H9 (cell line): ENCODE data around the gene CACNA1F. TPM values are rescaled to one million over a fixed set of nuclear protein-coding genes. Genes with fewer than 3 reads are reported as not detected.

Experiments used
- DNase-seq: peaks from one replicate; pipeline ENCODE4 v3.0.0-alpha.2; 2017
- H2AFZ ChIP-seq: one replicate; pipeline ENCODE4 v1.6.1; 2013; ENCODE audit warnings: mild to moderate bottlenecking, low read length, control low read depth, moderate library complexity
- H2AK5ac ChIP-seq: 2 replicates; pipeline ENCODE4 v1.6.1; 2013; ENCODE audit warnings: low read length, control low read depth, mixed read lengths; ENCODE audit not compliant: insufficient read length
- H2BK120ac ChIP-seq: one replicate; pipeline ENCODE4 v1.6.1; 2013; ENCODE audit warnings: low read depth, mild to moderate bottlenecking, low read length, control low read depth, inconsistent platforms; ENCODE audit not compliant: poor library complexity, severe bottlenecking
- H2BK12ac ChIP-seq: 2 replicates; pipeline ENCODE4 v1.6.1; 2013; ENCODE audit warnings: low read length, control low read depth, mixed read lengths, low read depth; ENCODE audit not compliant: insufficient read length
- H2BK15ac ChIP-seq: 2 replicates; pipeline ENCODE4 v1.6.1; 2013; ENCODE audit warnings: low read depth, low read length, control low read depth
- H2BK20ac ChIP-seq: one replicate; pipeline ENCODE4 v1.6.1; 2013; ENCODE audit warnings: low read depth, mild to moderate bottlenecking, low read length, control low read depth, inconsistent platforms; ENCODE audit not compliant: poor library complexity, severe bottlenecking
- H2BK5ac ChIP-seq: 2 replicates; pipeline ENCODE4 v1.6.1; 2013; ENCODE audit warnings: low read length, control low read depth, mixed read lengths; ENCODE audit not compliant: insufficient read length
- H3K14ac ChIP-seq: 2 replicates; pipeline ENCODE4 v1.6.1; 2013; ENCODE audit warnings: low read length, control low read depth; ENCODE audit not compliant: insufficient read depth
- H3K18ac ChIP-seq: 2 replicates; pipeline ENCODE4 v1.6.1; 2013; ENCODE audit warnings: low read depth, mild to moderate bottlenecking, mixed read lengths, low read length, control low read depth; ENCODE audit not compliant: insufficient read length
- H3K23ac ChIP-seq: 2 replicates; pipeline ENCODE4 v1.6.1; 2013; ENCODE audit warnings: low read length, control low read depth, mixed read lengths, low read depth; ENCODE audit not compliant: insufficient read length
- H3K23me2 ChIP-seq: 2 replicates; pipeline ENCODE4 v1.6.1; 2013; ENCODE audit warnings: low read depth, mild to moderate bottlenecking, mixed read lengths, low read length, control low read depth; ENCODE audit not compliant: insufficient read length, poor library complexity, severe bottlenecking
- H3K27ac ChIP-seq: 2 replicates; pipeline ENCODE4 v1.5.1; 2013; ENCODE audit warnings: low read length, control low read depth, mixed read lengths, low read depth; ENCODE audit not compliant: insufficient read length
- H3K27me3 ChIP-seq: 2 replicates; pipeline ENCODE4 v1.6.1; 2013; ENCODE audit warnings: low read length, control low read depth, inconsistent platforms; ENCODE audit not compliant: insufficient read depth
- H3K4ac ChIP-seq: 2 replicates; pipeline ENCODE4 v1.6.1; 2013; ENCODE audit warnings: low read depth, mild to moderate bottlenecking, control low read depth, inconsistent platforms, low read length, moderate library complexity
- H3K4me1 ChIP-seq: 2 replicates; pipeline ENCODE4 v1.6.1; 2013; ENCODE audit warnings: low read length, control low read depth, inconsistent platforms; ENCODE audit not compliant: insufficient read depth
- H3K4me2 ChIP-seq: 2 replicates; pipeline ENCODE4 v1.6.1; 2013; ENCODE audit warnings: low read length, control low read depth, mixed read lengths; ENCODE audit not compliant: insufficient read length, insufficient read depth
- H3K56ac ChIP-seq: 2 replicates; pipeline ENCODE4 v1.6.1; 2013; ENCODE audit warnings: low read depth, mild to moderate bottlenecking, mixed read lengths, low read length, control low read depth; ENCODE audit not compliant: insufficient read length
- H3K79me1 ChIP-seq: 2 replicates; pipeline ENCODE4 v1.6.1; 2013; ENCODE audit warnings: low read depth, mild to moderate bottlenecking, moderate library complexity, low read length, control low read depth, inconsistent platforms; ENCODE audit not compliant: insufficient read depth, poor library complexity, severe bottlenecking
- H3K79me2 ChIP-seq: 2 replicates; pipeline ENCODE4 v1.6.1; 2013; ENCODE audit warnings: low read length, control low read depth, inconsistent platforms; ENCODE audit not compliant: insufficient read depth
- H3K9ac ChIP-seq: 2 replicates; pipeline ENCODE4 v1.6.1; 2013; ENCODE audit warnings: low read length, control low read depth, mixed read lengths; ENCODE audit not compliant: insufficient read length; ENCODE audit errors: extremely low read depth
- H3K9me3 ChIP-seq: one replicate; pipeline ENCODE4 v1.6.1; 2013; ENCODE audit warnings: low read depth, low read length, inconsistent platforms; ENCODE audit not compliant: control insufficient read depth
- H3T11ph ChIP-seq: one replicate; pipeline ENCODE4 v1.6.1; 2013; ENCODE audit warnings: mild to moderate bottlenecking, low read length, control low read depth, inconsistent platforms
- H4K20me1 ChIP-seq: one replicate; pipeline ENCODE4 v1.6.1; 2013; ENCODE audit not compliant: control insufficient read depth, insufficient read length, insufficient read depth
- H4K5ac ChIP-seq: 2 replicates; pipeline ENCODE4 v1.6.1; 2013; ENCODE audit warnings: low read depth, mild to moderate bottlenecking, mixed read lengths, low read length, control low read depth; ENCODE audit not compliant: insufficient read length
- H4K8ac ChIP-seq: replicated peaks from 2 replicates; pipeline ENCODE4 v1.6.1; 2013; ENCODE audit warnings: low read length, control low read depth, mixed read lengths, low read depth; ENCODE audit not compliant: insufficient read length
- H4K91ac ChIP-seq: 2 replicates; pipeline ENCODE4 v1.6.1; 2013; ENCODE audit warnings: low read depth, mild to moderate bottlenecking, moderate library complexity, mixed read lengths, low read length, control low read depth; ENCODE audit not compliant: insufficient read length
- H3K27ac Mint-ChIP-seq, 3 experiments: 2 replicates in 2 of 3; 3 replicates in 1 of 3; pipeline ENCODE4 v1.8.0; 2020 to 2021; ENCODE audit warnings: mixed read lengths in 3 of 3, mild to moderate bottlenecking in 1 of 3, moderate library complexity in 1 of 3
- H3K27me3 Mint-ChIP-seq: 2 replicates; pipeline ENCODE4 v1.8.0; 2021; ENCODE audit warnings: low read depth, mild to moderate bottlenecking, moderate library complexity, mixed read lengths
- H3K36me3 Mint-ChIP-seq, 3 experiments: 2 replicates in 2 of 3; 3 replicates in 1 of 3; pipeline ENCODE4 v1.8.0; 2020 to 2021; ENCODE audit warnings: low read depth in 3 of 3, mixed read lengths in 3 of 3; ENCODE audit not compliant: insufficient read depth in 1 of 3
- H3K4me1 Mint-ChIP-seq, 2 experiments: 2 replicates each; pipeline ENCODE4 v1.8.0; 2020; ENCODE audit warnings: mixed read lengths in 2 of 2
- H3K4me3 Mint-ChIP-seq, 2 experiments: 2 replicates in 1 of 2; 3 replicates in 1 of 2; pipeline ENCODE4 v1.8.0; 2020 to 2021; ENCODE audit warnings: mild to moderate bottlenecking in 2 of 2, mixed read lengths in 2 of 2, moderate library complexity in 1 of 2
- H3K9me3 Mint-ChIP-seq, 2 experiments: 2 replicates in 1 of 2; 3 replicates in 1 of 2; pipeline ENCODE4 v1.8.0; 2020; ENCODE audit warnings: mild to moderate bottlenecking in 2 of 2, mixed read lengths in 2 of 2, moderate library complexity in 1 of 2
- total RNA-seq: library from RNA; stranded (reverse); gene quantifications from 2 replicates; pipeline ENCODE4 v1.2.1, GENCODE V29; 2021
- TF ChIP-seq, protein P1 (sequence below): fragments of 200-600 bp; sonication (generic); conservative IDR thresholded peaks from 3 replicates; pipeline ENCODE4 v1.8.0; 2021; ENCODE audit warnings: antibody characterized with exemption, mild to moderate bottlenecking

Gene CACNA1F
- total RNA-seq, 1 experiment from 2014 or later = 1.4 TPM

DNA sequence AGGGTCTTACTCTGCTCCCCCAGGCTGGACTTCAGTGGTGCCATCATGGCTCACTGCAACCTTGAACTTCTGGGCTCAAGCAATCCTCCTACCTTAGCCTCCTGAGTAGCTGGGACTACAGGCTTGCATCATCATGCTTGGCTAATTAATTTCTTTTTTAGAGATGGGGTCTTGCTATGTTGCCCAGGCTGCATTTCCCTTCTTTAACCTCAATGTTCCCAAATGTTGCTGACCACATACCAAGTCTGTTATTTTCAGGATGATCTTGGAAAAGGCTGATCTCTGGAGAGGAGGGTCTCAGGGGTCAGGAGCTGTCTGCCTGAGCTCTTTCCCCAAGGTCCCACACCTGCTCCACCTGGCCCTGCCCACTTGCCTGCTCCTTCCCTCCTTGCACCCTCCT is 13.0 kb downstream of the CACNA1F start:
- H3K79me1 ChIP-seq = no peaks in the 10 kb centered on the region
- Mint-ChIP-seq H3K27ac (no peak overlapping the region), H3K36me3 (peaks cover 0 to 17% (median 6%) of the 10 kb centered on the region in 3 experiments; a peak in 6 of 7 replicates), H3K4me3 (no peak overlapping the region), H3K9me3 (peaks cover 84% of the 10 kb centered on the region in 2 experiments), H3K4me1 (no peaks in the 10 kb centered on the region), H3K27me3 (peaks cover 31% of the 10 kb centered on the region)
- H3K18ac ChIP-seq = no peak overlapping the region
- no peak overlapping the region for H4K5ac ChIP-seq
- no peak overlapping the region for H4K91ac ChIP-seq
- H2BK5ac ChIP-seq = no peak overlapping the region
- H4K8ac ChIP-seq = no peak overlapping the region
- no peak overlapping the region for H3T11ph ChIP-seq
- H3K4ac ChIP-seq = no peak overlapping the region
- H3K9me3 ChIP-seq = peaks cover 39% of the 10 kb centered on the region
- H2AK5ac ChIP-seq = no peak overlapping the region
- no peak overlapping the region for H2BK20ac ChIP-seq
- H3K14ac ChIP-seq = no peak overlapping the region
- H3K79me2 ChIP-seq = no peaks in the 10 kb centered on the region
- H2AFZ ChIP-seq = no peak overlapping the region
- H2BK12ac ChIP-seq = no peak overlapping the region
- no peak overlapping the region for H2BK15ac ChIP-seq
- H3K23me2 ChIP-seq = no peaks in the 10 kb centered on the region
- no peak overlapping the region for H3K27ac ChIP-seq
- TF ChIP-seq, protein P1, sequence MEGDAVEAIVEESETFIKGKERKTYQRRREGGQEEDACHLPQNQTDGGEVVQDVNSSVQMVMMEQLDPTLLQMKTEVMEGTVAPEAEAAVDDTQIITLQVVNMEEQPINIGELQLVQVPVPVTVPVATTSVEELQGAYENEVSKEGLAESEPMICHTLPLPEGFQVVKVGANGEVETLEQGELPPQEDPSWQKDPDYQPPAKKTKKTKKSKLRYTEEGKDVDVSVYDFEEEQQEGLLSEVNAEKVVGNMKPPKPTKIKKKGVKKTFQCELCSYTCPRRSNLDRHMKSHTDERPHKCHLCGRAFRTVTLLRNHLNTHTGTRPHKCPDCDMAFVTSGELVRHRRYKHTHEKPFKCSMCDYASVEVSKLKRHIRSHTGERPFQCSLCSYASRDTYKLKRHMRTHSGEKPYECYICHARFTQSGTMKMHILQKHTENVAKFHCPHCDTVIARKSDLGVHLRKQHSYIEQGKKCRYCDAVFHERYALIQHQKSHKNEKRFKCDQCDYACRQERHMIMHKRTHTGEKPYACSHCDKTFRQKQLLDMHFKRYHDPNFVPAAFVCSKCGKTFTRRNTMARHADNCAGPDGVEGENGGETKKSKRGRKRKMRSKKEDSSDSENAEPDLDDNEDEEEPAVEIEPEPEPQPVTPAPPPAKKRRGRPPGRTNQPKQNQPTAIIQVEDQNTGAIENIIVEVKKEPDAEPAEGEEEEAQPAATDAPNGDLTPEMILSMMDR = no peak
- no peak overlapping the region for H3K23ac ChIP-seq
- H3K4me2 ChIP-seq = no peak overlapping the region
- no peak overlapping the region for H2BK120ac ChIP-seq
- no peaks in the 10 kb centered on the region for H3K27me3 ChIP-seq
- H4K20me1 ChIP-seq = no peaks in the 10 kb centered on the region
- no peak overlapping the region for H3K9ac ChIP-seq
- no peak overlapping the region for H3K56ac ChIP-seq
- no peak for DNase-seq
- no peaks in the 10 kb centered on the region for H3K4me1 ChIP-seq
